ENCODE results near the gene CELA1. TPM values are rescaled to one million over a fixed set of nuclear protein-coding genes. Genes with fewer than 3 reads are reported as not detected.

Gene CELA1
- total RNA-seq, 1 experiment from 2014 or later, result not detected

GRCh38 chr12:51389302-51389999 is 43.0 kb upstream of the CELA1 start:
- no CpG with 5 or more reads among the region's 2 CpGs for WGBS (ENCODE audit: extremely low coverage, insufficient read length, low lambda C conversion rate)
- H3K27ac Mint-ChIP-seq, result no peak overlapping the region; a peak in 1 of 7 replicates

More at GRCh38 chr12:51389302-51389999, 43.0 kb upstream of the CELA1 start:
- no peak overlapping the region for H3T11ph ChIP-seq (ENCODE audit: low read length)
- no peak overlapping the region for H4K8ac ChIP-seq (replicated peaks; ENCODE audit: insufficient read length, low read depth, low read length)
- H2AFZ ChIP-seq (ENCODE audit: low read length), result no peak overlapping the region
- H3K4me2 ChIP-seq (ENCODE audit: insufficient read depth, insufficient read length, low read length), result no peak overlapping the region
- peaks cover 8% of the 10 kb centered on the region; the same call in 1 of the 2 replicates for H3K4me1 ChIP-seq (ENCODE audit: insufficient read depth, low read length)
- H2BK12ac ChIP-seq (ENCODE audit: insufficient read length, low read depth, low read length), result no peak overlapping the region
- peaks cover 45 to 47% of the 10 kb centered on the region in 2 experiments for H3K4me1 Mint-ChIP-seq
- H4K91ac ChIP-seq (ENCODE audit: insufficient read length, low read depth, low read length), result no peak overlapping the region
- H4K5ac ChIP-seq (ENCODE audit: insufficient read length, low read depth, low read length), result no peak overlapping the region
- H3K9me3 Mint-ChIP-seq, result no peaks in the 10 kb centered on the region
- no peak overlapping the region for H3K56ac ChIP-seq (ENCODE audit: insufficient read length, low read depth, low read length)
- H3K36me3 Mint-ChIP-seq (ENCODE audit: insufficient read depth in 1 of 3, low read depth in 3 of 3), result peaks cover 3 to 14% (median 9%) of the 10 kb centered on the region in 3 experiments; a peak in 6 of 7 replicates
- no peak overlapping the region for H2AK5ac ChIP-seq (ENCODE audit: insufficient read length, low read length)
- peaks cover 10% of the 10 kb centered on the region for H3K23me2 ChIP-seq (ENCODE audit: insufficient read length, low read depth, low read length, poor library complexity, severe bottlenecking)
- no peak overlapping the region for H2BK5ac ChIP-seq (ENCODE audit: insufficient read length, low read length)
- H3K9ac ChIP-seq (ENCODE audit: extremely low read depth, insufficient read length, low read length), result no peak overlapping the region
- no peak overlapping the region for H3K4ac ChIP-seq (ENCODE audit: low read depth, low read length)
- TF ChIP-seq CTCF (conservative IDR thresholded peaks at IDR 0.05), result no peak
- no peak overlapping the region for H3K23ac ChIP-seq (ENCODE audit: insufficient read length, low read depth, low read length)
- no peaks in the 10 kb centered on the region for H3K79me1 ChIP-seq (ENCODE audit: insufficient read depth, low read depth, low read length, poor library complexity, severe bottlenecking)
- H4K20me1 ChIP-seq (ENCODE audit: control insufficient read depth, insufficient read depth, insufficient read length), result no peaks in the 10 kb centered on the region
- H3K4me3 Mint-ChIP-seq, result no peak overlapping the region; a peak in 1 of 5 replicates
- no peak overlapping the region for H2BK120ac ChIP-seq (ENCODE audit: low read depth, low read length, poor library complexity, severe bottlenecking)
- H3K27me3 Mint-ChIP-seq (ENCODE audit: low read depth), result no peaks in the 10 kb centered on the region; the same call in 1 of the 2 replicates
- H3K9me3 ChIP-seq (ENCODE audit: control insufficient read depth, low read depth, low read length), result no peaks in the 10 kb centered on the region
- H2BK20ac ChIP-seq (ENCODE audit: low read depth, low read length, poor library complexity, severe bottlenecking), result no peak overlapping the region
- no peak for DNase-seq
- H3K27ac ChIP-seq (ENCODE audit: insufficient read length, low read depth, low read length), result no peak overlapping the region
- H2BK15ac ChIP-seq (ENCODE audit: low read depth, low read length), result no peak overlapping the region
- no peaks in the 10 kb centered on the region for H3K79me2 ChIP-seq (ENCODE audit: insufficient read depth, low read length)
- H3K14ac ChIP-seq (ENCODE audit: insufficient read depth, low read length), result no peak overlapping the region
- no peaks in the 10 kb centered on the region for H3K27me3 ChIP-seq (ENCODE audit: insufficient read depth, low read length)
- no peak overlapping the region for H3K18ac ChIP-seq (ENCODE audit: insufficient read length, low read depth, low read length)

All from H9 (cell line).